GM19035 (cell line): ENCODE measurements around the gene ERN1.

Source experiments
- ATAC-seq: cut with Tn5 transposase; IDR thresholded peaks from one replicate; pipeline ENCODE4 v1.9.1; 2021; ENCODE audit not compliant: unreplicated experiment

ERN1 gene

DNA sequence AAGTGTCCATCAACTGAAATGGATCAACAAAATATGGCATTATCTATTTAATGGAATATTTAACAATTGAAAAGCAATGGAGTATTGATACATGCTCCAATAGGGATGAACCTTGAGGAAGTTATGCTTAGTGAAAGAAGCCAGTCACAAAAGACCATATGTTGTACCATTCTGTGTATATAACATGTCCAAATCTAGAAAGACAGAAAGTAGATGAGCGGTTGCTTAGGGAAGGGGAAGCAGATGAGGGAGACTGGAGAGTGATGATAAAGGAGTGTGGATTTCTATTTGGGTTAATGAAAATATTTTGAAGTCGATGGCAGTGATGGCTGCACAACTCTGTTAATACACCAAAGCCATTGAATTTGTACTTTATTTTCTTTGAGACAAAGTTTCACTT lies 8.5 kb upstream of the ERN1 start:
- no peak for ATAC-seq

DNA sequence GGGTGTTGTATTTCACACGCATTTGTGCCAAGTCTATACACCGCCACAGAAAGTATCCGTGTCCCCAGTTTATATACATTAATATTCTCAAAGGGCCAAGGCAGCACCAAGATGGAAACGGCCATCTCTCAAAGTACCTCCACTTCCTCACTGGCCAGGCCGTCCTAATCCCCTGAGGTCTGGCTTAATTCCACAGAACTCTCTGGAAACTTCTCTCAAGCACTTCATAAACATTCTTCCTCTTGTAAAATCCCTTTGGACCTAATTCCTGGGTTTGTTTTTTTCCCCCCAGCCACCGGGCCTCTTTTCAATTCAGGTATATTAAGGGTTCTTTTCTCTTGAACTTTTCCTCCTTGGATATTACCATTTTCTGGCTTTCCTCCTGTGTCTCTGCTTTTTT lies 5.1 kb upstream of the ERN1 start:
- ATAC-seq, result no peak

- no peak for ATAC-seq
Measured at GRCh38 chr17:64134216-64134970, 4.4 kb upstream of the ERN1 start.

DNA sequence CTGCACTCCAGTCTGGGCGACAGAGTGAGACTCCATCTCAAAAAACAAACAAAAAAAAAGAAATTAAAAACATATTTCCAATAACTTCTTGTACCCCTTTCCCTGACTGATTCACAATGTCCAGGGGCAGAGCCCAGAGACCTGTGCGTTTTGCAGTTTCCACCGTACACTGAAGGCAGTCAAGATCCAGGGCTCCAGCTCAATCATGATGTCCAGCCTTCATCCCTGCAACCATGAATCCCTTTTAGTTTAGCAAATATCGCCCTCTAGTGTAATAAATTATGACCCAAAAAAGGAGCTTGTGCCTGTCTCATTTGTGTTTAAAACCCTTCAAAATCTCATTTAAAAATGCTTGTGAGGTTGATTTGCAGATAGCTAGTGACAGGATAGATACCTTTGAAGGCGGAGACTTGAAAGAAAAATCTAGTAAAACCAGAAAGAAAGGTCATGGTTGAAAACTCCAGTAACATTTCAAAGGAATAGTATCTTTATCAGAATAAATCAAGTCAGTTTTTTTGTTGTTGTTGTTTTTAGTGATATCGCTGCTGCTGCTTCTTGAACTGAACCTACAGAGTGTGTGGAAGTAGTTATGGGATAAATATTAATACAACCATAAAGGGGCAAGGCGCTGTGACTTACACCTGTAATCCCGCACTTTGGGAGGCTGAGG lies 3.7 kb upstream of the ERN1 start:
- ATAC-seq, result no peak

GRCh38 chr17:64131606-64132270 lies 1.8 kb upstream of the ERN1 start:
- ATAC-seq, result no peak

GRCh38 chr17:64130559-64131001 lies 636 bp upstream of the ERN1 start:
- peak; percentile 6 for ATAC-seq

- peak; percentile 15 for ATAC-seq
Measured at GRCh38 chr17:64129515-64129764, 504 bp downstream of the ERN1 start.

GRCh38 chr17:64128787-64129514 lies 993 bp downstream of the ERN1 start:
- ATAC-seq, result no peak

DNA sequence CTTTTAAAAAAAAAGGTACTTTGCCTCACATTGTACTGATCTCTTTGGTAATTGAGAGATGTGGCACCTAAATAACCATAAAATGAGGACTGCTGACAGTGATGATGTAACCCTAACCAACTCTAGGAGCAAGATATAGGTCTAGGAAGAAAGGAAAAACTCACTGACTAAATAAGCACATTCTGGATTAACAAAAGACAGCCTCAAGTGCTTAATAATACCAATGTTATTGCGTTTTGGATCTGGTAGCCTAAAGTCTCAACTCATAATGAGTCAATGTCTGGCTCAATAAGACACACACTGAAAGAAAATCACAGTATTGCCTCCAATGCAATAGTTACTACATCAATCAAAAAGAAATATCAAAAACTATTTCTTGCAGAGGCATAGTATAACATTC lies 3.0 kb downstream of the ERN1 start:
- no peak for ATAC-seq

DNA sequence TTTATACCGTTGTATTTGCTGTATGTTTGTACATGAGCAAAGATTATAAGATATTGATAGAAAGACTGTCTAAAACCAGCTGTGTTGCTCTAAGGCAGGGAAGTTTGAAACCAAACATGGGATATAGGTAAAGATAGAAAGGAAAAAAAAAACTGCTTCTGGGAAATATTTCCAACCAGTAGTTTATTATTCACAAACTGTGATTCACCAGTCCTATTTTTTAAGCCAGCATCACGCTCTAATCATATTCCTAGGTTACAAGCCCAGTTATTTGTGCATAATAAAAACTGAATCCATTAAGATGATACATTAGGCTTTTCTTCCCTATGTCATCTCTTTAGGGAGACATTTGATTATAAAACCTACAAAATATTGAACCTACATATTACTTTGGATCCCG lies 4.0 kb downstream of the ERN1 start:
- no peak for ATAC-seq

GRCh38 chr17:64124609-64125008 lies 5.3 kb downstream of the ERN1 start:
- no peak for ATAC-seq

GRCh38 chr17:64123114-64123513 lies 6.8 kb downstream of the ERN1 start:
- no peak for ATAC-seq

DNA sequence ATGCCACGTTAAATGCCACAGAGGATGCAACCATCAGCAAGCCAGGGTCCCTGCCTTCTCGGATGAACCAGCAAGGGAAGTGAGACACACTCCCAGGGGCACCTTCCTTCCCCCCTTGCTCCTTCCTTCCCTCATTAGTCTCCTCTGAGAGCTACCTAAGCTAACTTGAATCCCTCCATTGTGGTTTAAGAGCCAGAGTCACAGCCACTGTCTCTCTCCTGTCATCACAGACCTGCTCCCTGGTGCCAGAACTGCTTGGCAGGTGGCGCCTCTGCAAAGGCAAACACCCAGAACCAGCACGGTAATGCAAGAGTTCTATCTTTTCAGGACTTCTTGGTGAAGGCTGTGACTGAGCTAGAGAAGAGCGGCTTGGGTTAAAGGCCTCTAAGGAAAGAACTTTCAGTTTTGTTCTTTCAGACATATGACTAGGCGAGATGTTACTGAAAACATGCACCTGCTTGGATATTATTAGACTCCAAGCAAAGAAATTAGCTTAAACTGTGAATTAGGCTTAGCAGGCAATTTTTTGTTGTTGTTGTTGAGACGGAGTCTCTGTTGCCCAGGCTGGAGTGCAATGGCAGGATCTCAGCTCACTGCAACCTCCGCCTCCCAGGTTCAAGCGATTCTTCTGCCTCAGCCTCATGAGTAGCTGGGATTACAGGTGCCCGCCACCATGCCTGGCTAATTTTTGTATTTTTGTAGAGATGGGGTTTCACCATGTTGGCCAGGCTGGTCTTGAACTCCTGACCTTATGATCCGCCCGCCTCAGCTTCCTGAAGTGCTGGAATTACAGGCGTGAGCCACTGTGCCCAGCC lies 8.8 kb downstream of the ERN1 start:
- peak; percentile 90 for ATAC-seq

GRCh38 chr17:64120159-64120810 lies 9.7 kb downstream of the ERN1 start:
- ATAC-seq, result peak; percentile 10

DNA sequence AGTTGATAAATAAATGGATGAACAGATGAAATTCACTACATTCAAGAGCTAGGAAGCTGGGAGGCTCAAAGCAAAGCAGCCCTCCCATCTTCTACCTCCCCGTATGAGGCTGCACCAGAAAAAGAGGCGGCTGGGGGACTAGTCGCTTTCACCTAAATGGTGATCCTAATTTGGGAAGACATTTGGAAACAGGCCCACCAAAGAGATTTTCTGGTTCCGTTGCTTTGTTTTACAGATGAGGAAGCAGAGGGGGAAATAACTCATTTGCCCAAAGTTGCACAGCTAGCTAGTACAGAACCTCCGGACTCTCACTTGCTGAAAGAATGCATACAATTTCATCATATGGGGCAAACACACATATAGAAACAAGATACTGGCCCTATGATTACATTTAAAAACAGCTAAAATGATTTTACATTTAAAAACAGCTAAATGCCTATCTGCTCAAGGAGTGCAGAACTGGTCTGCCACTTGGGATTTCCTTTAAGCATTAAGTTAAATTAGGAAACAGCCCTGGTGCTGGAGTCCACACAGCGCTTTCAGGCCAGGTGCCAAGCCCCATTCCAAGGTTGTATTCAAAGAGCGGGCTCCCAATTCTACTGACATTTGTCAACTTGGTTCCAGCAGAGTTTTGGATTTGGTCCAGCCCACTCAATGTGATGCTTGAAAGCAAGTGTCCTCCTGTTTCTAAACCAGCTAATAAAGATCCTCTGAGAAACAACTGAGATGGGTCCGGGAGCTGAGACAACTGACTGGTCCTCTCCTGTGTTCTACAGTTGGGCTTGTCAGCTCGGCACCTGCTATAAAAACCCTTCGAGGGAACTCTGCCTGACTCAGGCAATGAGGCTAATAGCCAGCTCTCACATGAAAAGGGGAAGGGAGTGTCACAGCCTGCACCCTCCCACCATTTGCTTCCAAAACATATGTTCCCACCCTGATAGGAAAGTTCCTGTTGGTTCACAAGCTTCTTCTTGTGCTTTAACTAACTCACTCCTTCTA lies 11.7 kb downstream of the ERN1 start:
- no peak for ATAC-seq

DNA sequence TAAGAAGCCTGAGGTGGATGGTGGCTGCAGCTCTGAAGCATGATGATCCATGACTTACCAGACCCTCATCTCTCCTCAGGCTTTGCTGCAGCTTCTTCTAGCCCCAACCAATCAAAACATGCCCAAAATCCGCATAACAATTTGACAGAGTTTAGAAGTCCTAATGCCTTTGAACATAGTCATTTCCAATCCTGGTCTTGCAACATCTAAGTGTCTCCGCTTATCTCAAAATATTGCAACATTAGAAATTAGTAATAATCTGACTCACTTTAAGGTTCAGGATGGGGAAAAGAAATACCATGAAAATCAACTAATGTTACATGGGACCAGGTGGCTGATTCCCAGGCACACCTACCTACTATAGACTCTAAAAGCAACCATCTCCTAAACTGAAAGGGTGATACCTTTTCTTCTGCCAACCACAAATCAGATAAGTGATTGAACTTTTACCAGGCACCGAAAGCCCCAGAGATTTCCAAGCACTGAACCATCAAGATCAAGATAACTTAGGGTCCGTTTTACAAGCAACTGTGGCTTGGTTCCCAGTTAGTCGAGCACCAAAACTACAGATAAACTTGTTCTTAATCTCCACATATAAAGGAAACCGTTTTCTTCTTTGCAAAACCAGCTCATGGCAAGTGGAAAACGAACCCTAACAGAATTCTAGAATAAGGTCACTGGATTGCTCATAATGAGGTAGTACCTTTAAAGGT lies 14.0 kb downstream of the ERN1 start:
- ATAC-seq, result no peak

GRCh38 chr17:64115043-64115698 lies 14.8 kb downstream of the ERN1 start:
- no peak for ATAC-seq

DNA sequence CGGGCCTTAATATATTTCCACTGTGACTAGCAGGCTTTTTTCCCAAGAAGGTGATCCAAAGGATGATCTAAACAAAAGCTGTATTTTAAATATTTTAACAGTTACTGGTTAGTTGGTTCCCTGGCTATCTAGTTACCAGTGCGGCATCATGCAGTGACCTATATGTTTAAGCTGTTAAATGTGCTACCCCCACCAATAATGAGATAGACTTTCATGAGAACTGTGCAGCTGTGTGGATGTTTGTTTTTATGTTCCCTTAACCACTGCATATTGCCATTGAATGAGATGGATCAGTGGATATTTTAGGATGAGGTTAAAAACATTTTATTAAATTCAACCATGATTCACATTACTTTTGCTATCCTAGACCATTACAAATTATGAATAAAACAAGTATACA lies 16.9 kb downstream of the ERN1 start:
- ATAC-seq, result no peak
